CD1c-positive myeloid dendritic cell (primary cell): ENCODE results near the gene TSNAXIP1.

Experiments used
- DNase-seq: peaks from one replicate; pipeline ENCODE4 v3.0.0-alpha.2; 2016; ENCODE audit errors: extremely low spot score

TSNAXIP1 gene

GRCh38 chr16:67806428-67807147 lies at the start of gene TSNAXIP1, which contains the start of gene RANBP10:
Gene TSNAXIP1, plus strand, starts transcription at chr16:67806889. Its CDS starts 261 bp downstream, at chr16:67807150.
Gene RANBP10, minus strand, starts transcription at chr16:67806560. Its CDS starts 24 bp downstream, at chr16:67806536.
- DNase-seq, result peak; percentile 99

GRCh38 chr16:67758006-67758405 lies 48.7 kb upstream of the TSNAXIP1 start:
- no peak for DNase-seq

- DNase-seq, result no peak
These were observed 47.7 kb upstream of the TSNAXIP1 start for GRCh38 chr16:67758966-67759365.

- DNase-seq, result no peak
These were observed 46.3 kb upstream of the TSNAXIP1 start for GRCh38 chr16:67760206-67760955.

GRCh38 chr16:67760956-67761230 lies 45.8 kb upstream of the TSNAXIP1 start:
- DNase-seq, result no peak

- no peak for DNase-seq
These were observed 44.8 kb upstream of the TSNAXIP1 start for GRCh38 chr16:67761924-67762323.

GRCh38 chr16:67762385-67762784 lies 44.3 kb upstream of the TSNAXIP1 start:
- no peak for DNase-seq

- DNase-seq, result no peak
These were observed 43.6 kb upstream of the TSNAXIP1 start for GRCh38 chr16:67763066-67763465.

GRCh38 chr16:67764158-67764667 lies 42.5 kb upstream of the TSNAXIP1 start:
- no peak for DNase-seq

- no peak for DNase-seq
These were observed 40.4 kb upstream of the TSNAXIP1 start for GRCh38 chr16:67766291-67766690.

- DNase-seq, result no peak
These were observed 38.7 kb upstream of the TSNAXIP1 start for GRCh38 chr16:67767953-67768352.

GRCh38 chr16:67770346-67770991 lies 36.2 kb upstream of the TSNAXIP1 start:
- no peak for DNase-seq

GRCh38 chr16:67773099-67773498 lies 33.6 kb upstream of the TSNAXIP1 start:
- no peak for DNase-seq

GRCh38 chr16:67773569-67774456 lies 32.9 kb upstream of the TSNAXIP1 start:
- DNase-seq, result no peak

- DNase-seq, result no peak
These were observed 32.2 kb upstream of the TSNAXIP1 start for GRCh38 chr16:67774457-67774853.

GRCh38 chr16:67775273-67775672 lies 31.4 kb upstream of the TSNAXIP1 start:
- DNase-seq, result no peak

- no peak for DNase-seq
These were observed 27.3 kb upstream of the TSNAXIP1 start for GRCh38 chr16:67779256-67780014.

GRCh38 chr16:67780847-67781564 lies 25.7 kb upstream of the TSNAXIP1 start:
- no peak for DNase-seq

GRCh38 chr16:67781565-67781921 lies 25.1 kb upstream of the TSNAXIP1 start:
- DNase-seq, result no peak
